ENCODE measurements around the gene UBL7. TPM values are rescaled to one million over a fixed set of nuclear protein-coding genes. Genes with fewer than 3 reads are reported as not detected.

The UBL7 gene
- total and polyA plus RNA-seq, 2 experiments from 2014 or later, result 70.4 to 78.6 TPM

GRCh38 chr15:74406517-74406916 is 54.4 kb downstream of the UBL7 start:
- in situ Hi-C loops (cut with MboI), result no loop called here
- peak overlapping the region; percentile 58 for H3K4me2 ChIP-seq (ENCODE audit: unreplicated experiment)

GRCh38 chr15:74405823-74406222 is 55.1 kb downstream of the UBL7 start:
- no peak for DNase-seq
- Histone ChIP-seq H3K4me1 (ENCODE audit: insufficient read depth) (peaks cover 56% of the 10 kb centered on the region), H3F3A (ENCODE audit: insufficient read depth) (peaks cover 66% of the 10 kb centered on the region), H3K9ac (0 out of 2 replicates have a peak overlapping the region, but pooled peaks have one; percentile 67), H3K4me3 (no peak overlapping the region), H4K20me1 (ENCODE audit: insufficient read depth) (no peaks in the 10 kb centered on the region), H3K27ac (peak overlapping the region; percentile 84; the same call in 1 of the 2 replicates), H3K36me3 (ENCODE audit: low read depth) (no peaks in the 10 kb centered on the region), H2AFZ (no peak overlapping the region), H3K79me2 (ENCODE audit: insufficient read depth) (no peaks in the 10 kb centered on the region), H3K9me3 (ENCODE audit: low read depth) (no peaks in the 10 kb centered on the region), H3K27me3 (replicated peaks; ENCODE audit: insufficient read depth) (no peaks in the 10 kb centered on the region), H3K4me2 (ENCODE audit: unreplicated experiment) (no peak overlapping the region), H3K9me2 (ENCODE audit: insufficient read depth) (no peaks in the 10 kb centered on the region)
- in situ Hi-C loops (cut with MboI), result no loop called here
- no peak for TF ChIP-seq EZH2phosphoT487 (IDR thresholded peaks at IDR 0.05; ENCODE audit: insufficient read depth, low read depth)
- TF ChIP-seq EZH2 (IDR thresholded peaks at IDR 0.05; ENCODE audit: insufficient read depth, poor library complexity, severe bottlenecking), result no peak
- 80 to 84% methylated on average over 7 of the region's 7 CpGs for WGBS, 2 experiments (ENCODE audit: low coverage in 1 of 2, low lambda C conversion rate in 2 of 2, missing lambda C conversion rate in 2 of 2)

More at GRCh38 chr15:74406517-74406916, 54.4 kb downstream of the UBL7 start:
- H3K9me3 ChIP-seq (ENCODE audit: low read depth), result no peaks in the 10 kb centered on the region
- H3K9me2 ChIP-seq (ENCODE audit: insufficient read depth), result no peaks in the 10 kb centered on the region
- no peak overlapping the region for H3K4me3 ChIP-seq
- peak overlapping the region; percentile 67 for H3K9ac ChIP-seq
- DNase-seq, result no peak
- no peaks in the 10 kb centered on the region for H4K20me1 ChIP-seq (ENCODE audit: insufficient read depth)
- H3F3A ChIP-seq (ENCODE audit: insufficient read depth), result peaks cover 64% of the 10 kb centered on the region
- H3K36me3 ChIP-seq (ENCODE audit: low read depth), result no peaks in the 10 kb centered on the region
- H3K27me3 ChIP-seq (replicated peaks; ENCODE audit: insufficient read depth), result no peaks in the 10 kb centered on the region
- H3K79me2 ChIP-seq (ENCODE audit: insufficient read depth), result 0 out of 2 replicates have a peak, but pooled peaks cover under 1% of the 10 kb centered on the region
- no peak for TF ChIP-seq EZH2phosphoT487 (IDR thresholded peaks at IDR 0.05; ENCODE audit: insufficient read depth, low read depth)
- no peak for TF ChIP-seq EZH2 (IDR thresholded peaks at IDR 0.05; ENCODE audit: insufficient read depth, poor library complexity, severe bottlenecking)
- 97 to 98% methylated on average over 4 of the region's 4 CpGs for WGBS, 2 experiments (ENCODE audit: low coverage in 1 of 2, low lambda C conversion rate in 2 of 2, missing lambda C conversion rate in 2 of 2)
- H2AFZ ChIP-seq, result no peak overlapping the region
- peaks cover 50% of the 10 kb centered on the region for H3K4me1 ChIP-seq (ENCODE audit: insufficient read depth)
- H3K27ac ChIP-seq, result peak overlapping the region; percentile 84

- Histone ChIP-seq H2AFZ (no peak overlapping the region), H3K36me3 (ENCODE audit: low read depth) (no peaks in the 10 kb centered on the region)
Observed at GRCh38 chr15:74403991-74404563, 56.9 kb downstream of the UBL7 start.

GRCh38 chr15:74403588-74403919 is 57.4 kb downstream of the UBL7 start:
- no peak overlapping the region for H3K4me2 ChIP-seq (ENCODE audit: unreplicated experiment)
- peaks cover 64% of the 10 kb centered on the region for H3K4me1 ChIP-seq (ENCODE audit: insufficient read depth)
- peaks cover 68% of the 10 kb centered on the region for H3F3A ChIP-seq (ENCODE audit: insufficient read depth)
- H2AFZ ChIP-seq, result no peak overlapping the region
- H3K4me3 ChIP-seq, result no peak overlapping the region
- no peak for TF ChIP-seq EZH2 (IDR thresholded peaks at IDR 0.05; ENCODE audit: insufficient read depth, poor library complexity, severe bottlenecking)
- no peak for DNase-seq
- no peak overlapping the region for H3K27ac ChIP-seq
- H3K9me2 ChIP-seq (ENCODE audit: insufficient read depth), result no peaks in the 10 kb centered on the region
- H3K9ac ChIP-seq, result no peak overlapping the region
- no peaks in the 10 kb centered on the region for H4K20me1 ChIP-seq (ENCODE audit: insufficient read depth)
- in situ Hi-C loops (cut with MboI), result no loop called here
- H3K79me2 ChIP-seq (ENCODE audit: insufficient read depth), result no peaks in the 10 kb centered on the region
- no peaks in the 10 kb centered on the region for H3K27me3 ChIP-seq (replicated peaks; ENCODE audit: insufficient read depth)
- no peaks in the 10 kb centered on the region for H3K9me3 ChIP-seq (ENCODE audit: low read depth)
- 77 to 83% methylated on average over 10 of the region's 10 CpGs for WGBS, 2 experiments (ENCODE audit: low coverage in 1 of 2, low lambda C conversion rate in 2 of 2, missing lambda C conversion rate in 2 of 2)
- H3K36me3 ChIP-seq (ENCODE audit: low read depth), result no peaks in the 10 kb centered on the region

More at GRCh38 chr15:74403991-74404563, 56.9 kb downstream of the UBL7 start:
- TF ChIP-seq EZH2 (IDR thresholded peaks at IDR 0.05; ENCODE audit: insufficient read depth, poor library complexity, severe bottlenecking) (no peak), EZH2phosphoT487 (IDR thresholded peaks at IDR 0.05; ENCODE audit: insufficient read depth, low read depth) (no peak)
- H3K9me2 ChIP-seq (ENCODE audit: insufficient read depth), result no peaks in the 10 kb centered on the region
- H3K4me1 ChIP-seq (ENCODE audit: insufficient read depth), result peaks cover 69% of the 10 kb centered on the region
- no peak overlapping the region for H3K9ac ChIP-seq
- H3K9me3 ChIP-seq (ENCODE audit: low read depth), result no peaks in the 10 kb centered on the region
- peaks cover 70% of the 10 kb centered on the region for H3F3A ChIP-seq (ENCODE audit: insufficient read depth)
- no peak for DNase-seq
- H3K79me2 ChIP-seq (ENCODE audit: insufficient read depth), result no peaks in the 10 kb centered on the region
- 51 to 53% methylated on average over 16 of the region's 16 CpGs for WGBS, 2 experiments (ENCODE audit: low coverage in 1 of 2, low lambda C conversion rate in 2 of 2, missing lambda C conversion rate in 2 of 2)
- H3K4me3 ChIP-seq, result no peak overlapping the region
- H4K20me1 ChIP-seq (ENCODE audit: insufficient read depth), result no peaks in the 10 kb centered on the region
- H3K27me3 ChIP-seq (replicated peaks; ENCODE audit: insufficient read depth), result no peaks in the 10 kb centered on the region
- H3K4me2 ChIP-seq (ENCODE audit: unreplicated experiment), result no peak overlapping the region
- in situ Hi-C loops (cut with MboI), result no loop called here
- H3K27ac ChIP-seq, result no peak overlapping the region

Data from GM23248 (cell line).